GM12864 (cell line): ENCODE results near the gene MRGPRF.

ENCODE experiments used
- DNase-seq: peaks from one replicate; pipeline ENCODE4 v3.0.0-alpha.2; 2011; ENCODE audit warnings: low read depth
- H3K4me3 ChIP-seq: 2 replicates; pipeline ENCODE4 v1.5.1; 2011; ENCODE audit warnings: mild to moderate bottlenecking, low read depth, low read length, control low read depth
- TF ChIP-seq, protein P1 (sequence below): IDR thresholded peaks from 2 replicates; pipeline ENCODE4 v1.5.1; 2011; ENCODE audit warnings: low read depth, mild to moderate bottlenecking, moderate library complexity, low read length, control low read depth, inconsistent platforms; ENCODE audit errors: missing control alignments

Gene MRGPRF

GRCh38 chr11:69058511-69059270 is 45.6 kb upstream of the MRGPRF start:
- H3K4me3 ChIP-seq = no peak overlapping the region
- DNase-seq = no peak
- TF ChIP-seq, protein P1, sequence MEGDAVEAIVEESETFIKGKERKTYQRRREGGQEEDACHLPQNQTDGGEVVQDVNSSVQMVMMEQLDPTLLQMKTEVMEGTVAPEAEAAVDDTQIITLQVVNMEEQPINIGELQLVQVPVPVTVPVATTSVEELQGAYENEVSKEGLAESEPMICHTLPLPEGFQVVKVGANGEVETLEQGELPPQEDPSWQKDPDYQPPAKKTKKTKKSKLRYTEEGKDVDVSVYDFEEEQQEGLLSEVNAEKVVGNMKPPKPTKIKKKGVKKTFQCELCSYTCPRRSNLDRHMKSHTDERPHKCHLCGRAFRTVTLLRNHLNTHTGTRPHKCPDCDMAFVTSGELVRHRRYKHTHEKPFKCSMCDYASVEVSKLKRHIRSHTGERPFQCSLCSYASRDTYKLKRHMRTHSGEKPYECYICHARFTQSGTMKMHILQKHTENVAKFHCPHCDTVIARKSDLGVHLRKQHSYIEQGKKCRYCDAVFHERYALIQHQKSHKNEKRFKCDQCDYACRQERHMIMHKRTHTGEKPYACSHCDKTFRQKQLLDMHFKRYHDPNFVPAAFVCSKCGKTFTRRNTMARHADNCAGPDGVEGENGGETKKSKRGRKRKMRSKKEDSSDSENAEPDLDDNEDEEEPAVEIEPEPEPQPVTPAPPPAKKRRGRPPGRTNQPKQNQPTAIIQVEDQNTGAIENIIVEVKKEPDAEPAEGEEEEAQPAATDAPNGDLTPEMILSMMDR = no peak

DNA sequence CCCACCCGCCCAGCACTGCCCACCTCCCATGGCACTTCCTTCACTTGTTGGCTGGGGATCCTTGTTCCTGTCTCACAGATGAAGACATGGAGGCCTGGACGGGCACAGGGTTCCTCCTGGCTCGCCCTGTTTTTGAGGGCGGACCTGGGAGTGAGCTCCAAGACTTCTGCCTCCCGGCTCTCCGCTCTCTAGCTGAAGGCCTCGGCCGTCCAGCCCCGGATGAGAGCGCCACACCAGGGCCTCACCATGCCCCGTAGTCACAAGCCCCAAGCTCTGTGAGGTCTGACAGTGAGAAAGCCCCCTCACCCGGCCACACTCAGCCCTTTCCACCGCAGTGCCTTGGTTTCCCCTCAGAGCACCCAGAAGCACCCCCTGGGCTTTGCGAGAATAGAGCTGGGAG is 44.8 kb upstream of the MRGPRF start:
- TF ChIP-seq, protein P1 = no peak
- H3K4me3 ChIP-seq = no peak overlapping the region
- no peak for DNase-seq

- H3K4me3 ChIP-seq = no peak overlapping the region
- DNase-seq = no peak
- TF ChIP-seq, protein P1 = no peak
These were observed 44.2 kb upstream of the MRGPRF start for GRCh38 chr11:69057236-69057635.

DNA sequence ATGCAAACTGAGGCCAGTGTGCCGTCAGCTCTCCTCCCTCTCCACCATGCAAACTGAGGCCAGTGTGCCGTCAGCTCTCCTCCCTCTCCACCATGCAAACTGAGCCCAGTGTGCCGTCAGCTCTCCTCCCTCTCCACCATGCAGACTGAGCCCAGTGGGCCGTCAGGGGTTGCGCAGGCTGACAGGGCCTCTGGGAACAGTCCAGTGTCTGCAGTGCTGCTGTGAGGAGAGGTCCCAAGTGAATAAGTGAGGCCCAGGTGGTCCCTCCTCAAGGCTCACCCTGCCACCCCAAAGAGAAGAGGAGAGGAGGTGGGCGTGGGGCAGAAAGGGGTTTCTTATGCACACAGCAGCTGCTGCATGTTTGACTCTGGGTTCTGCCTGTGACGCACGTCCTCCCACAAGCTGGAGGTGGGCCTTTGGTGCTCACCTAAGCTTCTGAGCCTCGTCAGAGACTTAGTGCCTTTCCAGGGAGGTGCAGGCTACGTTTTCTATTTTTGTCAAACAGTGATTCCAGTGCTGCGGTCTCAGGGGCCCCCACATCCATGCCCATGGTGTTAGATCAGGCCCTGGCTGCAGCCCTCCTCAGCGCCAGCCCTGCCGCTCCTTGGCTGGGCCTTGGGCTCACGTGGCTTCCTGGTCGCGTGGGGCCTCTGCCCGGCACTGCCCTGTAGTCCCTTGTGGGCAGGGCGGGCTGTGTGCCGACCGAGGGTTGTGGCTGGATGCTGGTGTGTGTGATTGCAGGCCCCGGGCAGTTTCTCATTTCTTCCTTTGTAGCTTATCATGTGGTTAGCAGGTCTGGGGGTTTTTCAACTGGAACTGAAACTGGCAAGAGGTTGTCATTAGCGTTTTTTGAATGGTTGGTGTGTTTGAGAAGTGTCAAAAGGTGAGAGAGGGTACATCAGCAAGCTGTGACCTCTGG is 42.8 kb upstream of the MRGPRF start:
- peak; percentile 85 for DNase-seq
- peak overlapping the region; percentile 13; the same call in 1 of the 2 replicates for H3K4me3 ChIP-seq
- TF ChIP-seq, protein P1 = no peak

- no peak overlapping the region; the same call in 1 of the 2 replicates for H3K4me3 ChIP-seq
These were observed 42.2 kb upstream of the MRGPRF start for GRCh38 chr11:69055212-69055586.

GRCh38 chr11:69054397-69055211 is 41.6 kb upstream of the MRGPRF start:
- DNase-seq = no peak
- TF ChIP-seq, protein P1 = no peak
- H3K4me3 ChIP-seq = no peak overlapping the region

More at GRCh38 chr11:69055212-69055586, 42.2 kb upstream of the MRGPRF start:
- no peak for DNase-seq
- TF ChIP-seq, protein P1 = no peak
